Adrenal gland (tissue), 12 donors: ENCODE results near the gene AGBL4. TPM values are rescaled to one million over a fixed set of nuclear protein-coding genes. Genes with fewer than 3 reads are reported as not detected.

ENCODE experiments used
- DNase-seq, 7 donors: peaks; one replicate each; pipeline ENCODE4 v3.0.0-alpha.2; 2019 to 2020
- H3K27ac ChIP-seq, 5 donors: fragments of 200-600 bp; sonication (generic) in 4 of 5; 1 replicate in 3 of 5; 2 replicates in 2 of 5; pipeline versions ENCODE4 v1.5.1 to v1.8.0; 2016 to 2020; ENCODE audit warnings: mild to moderate bottlenecking in 1 of 5
- H3K27me3 ChIP-seq: fragments of 200-600 bp; 2 replicates; pipeline ENCODE4 v1.8.0; 2021
- H3K36me3 ChIP-seq, 2 donors: fragments of 200-600 bp; replicated peaks in 1 of 2; 1 replicate in 1 of 2; 2 replicates in 1 of 2; pipeline versions ENCODE4 v1.5.1 to v1.8.0; 2018 to 2022
- H3K4me1 ChIP-seq, 2 donors: fragments of 200-600 bp; replicated peaks in 1 of 2; 1 replicate in 1 of 2; 2 replicates in 1 of 2; pipeline versions ENCODE4 v1.5.1 to v1.8.0; 2018 to 2021
- H3K4me3 ChIP-seq, 4 donors: fragments of 200-600 bp; sonication (generic) in 3 of 4; one replicate each; pipeline ENCODE4 v1.5.1; 2016 to 2018
- H3K9me3 ChIP-seq, 3 donors: fragments of 200-600 bp; sonication (generic) in 1 of 3; replicated peaks in 1 of 3; 1 replicate in 2 of 3; 2 replicates in 1 of 3; pipeline versions ENCODE4 v1.5.1 to v1.8.0; 2016 to 2021
- CTCF ChIP-seq, 6 experiments: fragments of 450-650 bp in 4 of 6; fragments of 200-600 bp in 2 of 6; sonication (generic) in 1 of 6; IDR thresholded peaks; 1 replicate in 5 of 6; 2 replicates in 1 of 6; pipeline versions ENCODE4 v1.5.1 to v1.8.0; 2016 to 2021; ENCODE audit warnings: antibody characterized with exemption in 6 of 6, mild to moderate bottlenecking in 2 of 6, moderate library complexity in 1 of 6
- POLR2A ChIP-seq, 2 donors: fragments of 450-650 bp; IDR thresholded peaks; one replicate each; pipeline ENCODE4 v1.6.1; 2017; ENCODE audit warnings: antibody characterized with exemption in 2 of 2, mild to moderate bottlenecking in 2 of 2, moderate library complexity in 1 of 2
- WGBS, 4 donors: extraction: QIAGEN DNeasy Blood & Tissue Kit in 2 of 4; methylation state at CpG; one replicate each; pipeline versions ENCODE4 v1.1.5 to v1.1.7; 2013 to 2017; 5-methylcytosine and 5-hydroxymethylcytosine counted together
- intact Hi-C, 2 donors: fragments of 100-400 bp; cut with DNase I; formaldehyde crosslinking; loops; one replicate each; pipeline versions ENCODE4 v1.14.1 to v1.15.0; 2022 to 2023
- polyA plus RNA-seq, 3 donors: library from polyadenylated mRNA; stranded (reverse); fragments of 200-250 nt in 2 of 3; fragments of 350-450 nt in 1 of 3; fragmentation: Illumina TruSeq in 1 of 3; extraction: RNeasy Lipid Tissue Mini Kit (QIAGEN cat#74804) in 1 of 3; gene quantifications; one replicate each; pipeline ENCODE4 v1.2.3, GENCODE V29; 2013 to 2014
- total RNA-seq, 9 donors: library from RNA; depleted of rRNA in 4 of 9; stranded (reverse); fragments of >200 nt in 4 of 9; fragments of 120-200 nt in 1 of 9; fragmentation: NEBNext Ultra II Directional in 1 of 9; extraction: Animal tissue kit (Norgen Biotek cat#: 25700) in 1 of 9; gene quantifications; one replicate each; pipeline versions ENCODE4 v1.1.0 to v1.2.4, GENCODE V29; 2013 to 2023
- donor health status: healthy with polysubstance abuse.
- donor health status: Bipolar disorder and iron deficiency.
- donor health status: DM: yes; HTN: yes; CAD: no.
- donor health status: DM: no; HTN: no; CAD: no.
- donor health status: DM: no; HTN: no; CAD: no.
- donor health status: DM: yes; HTN: yes; CAD: no.

Gene AGBL4
- total and polyA plus RNA-seq, 12 donors: 0.10 to 1.9 (median 0.80) TPM; not detected in 2

- peaks cover 0 to 11% of the 10 kb centered on the region in 2 donors for H3K36me3 ChIP-seq
- no peak overlapping the region for H3K27ac ChIP-seq
- WGBS, 4 donors: 66 to 75% (median 67%) methylated on average over 3 of the region's 3 CpGs
- intact Hi-C loops: no loop called here
- no peak overlapping the region for H3K4me3 ChIP-seq
- H3K9me3 ChIP-seq: no peaks in the 10 kb centered on the region
- DNase-seq: no peak
- H3K4me1 ChIP-seq: peaks cover 0 to 8% of the 10 kb centered on the region in 2 donors
- H3K27me3 ChIP-seq: no peaks in the 10 kb centered on the region
- TF ChIP-seq POLR2A (IDR thresholded peaks at IDR 0.05) (no peak), CTCF (IDR thresholded peaks at IDR 0.05) (no peak)
Observed at GRCh38 chr1:48739091-48739490, 1284.7 kb downstream of the AGBL4 start.

GRCh38 chr1:48738356-48738755, 1285.4 kb downstream of the AGBL4 start:
- no peak for TF ChIP-seq CTCF (IDR thresholded peaks at IDR 0.05)
- no peak for TF ChIP-seq POLR2A (IDR thresholded peaks at IDR 0.05)
- H3K36me3 ChIP-seq: peaks cover 0 to 12% of the 10 kb centered on the region in 2 donors

GRCh38 chr1:48735796-48736195, 1288.0 kb downstream of the AGBL4 start:
- Histone ChIP-seq H3K4me3 (no peak overlapping the region), H3K36me3 (peaks cover 0 to 12% of the 10 kb centered on the region in 2 donors), H3K9me3 (no peaks in the 10 kb centered on the region), H3K27me3 (no peaks in the 10 kb centered on the region), H3K27ac (no peak overlapping the region), H3K4me1 (peaks cover 0 to 8% of the 10 kb centered on the region in 2 donors)
- intact Hi-C loops: no loop called here
- WGBS, 4 donors: 87 to 93% (median 89%) methylated on average over 6 of the region's 6 CpGs
- no peak for DNase-seq
- no peak for TF ChIP-seq POLR2A (IDR thresholded peaks at IDR 0.05)
- no peak for TF ChIP-seq CTCF (IDR thresholded peaks at IDR 0.05)

More at GRCh38 chr1:48738356-48738755, 1285.4 kb downstream of the AGBL4 start:
- Histone ChIP-seq H3K4me3 (no peak overlapping the region), H3K9me3 (no peaks in the 10 kb centered on the region), H3K27ac (no peak overlapping the region), H3K4me1 (peaks cover 0 to 8% of the 10 kb centered on the region in 2 donors), H3K27me3 (no peaks in the 10 kb centered on the region)
- intact Hi-C loops: no loop called here
- 60 to 82% (median 75%) methylated on average over 4 of the region's 4 CpGs for WGBS, 4 donors
- no peak for DNase-seq

DNA sequence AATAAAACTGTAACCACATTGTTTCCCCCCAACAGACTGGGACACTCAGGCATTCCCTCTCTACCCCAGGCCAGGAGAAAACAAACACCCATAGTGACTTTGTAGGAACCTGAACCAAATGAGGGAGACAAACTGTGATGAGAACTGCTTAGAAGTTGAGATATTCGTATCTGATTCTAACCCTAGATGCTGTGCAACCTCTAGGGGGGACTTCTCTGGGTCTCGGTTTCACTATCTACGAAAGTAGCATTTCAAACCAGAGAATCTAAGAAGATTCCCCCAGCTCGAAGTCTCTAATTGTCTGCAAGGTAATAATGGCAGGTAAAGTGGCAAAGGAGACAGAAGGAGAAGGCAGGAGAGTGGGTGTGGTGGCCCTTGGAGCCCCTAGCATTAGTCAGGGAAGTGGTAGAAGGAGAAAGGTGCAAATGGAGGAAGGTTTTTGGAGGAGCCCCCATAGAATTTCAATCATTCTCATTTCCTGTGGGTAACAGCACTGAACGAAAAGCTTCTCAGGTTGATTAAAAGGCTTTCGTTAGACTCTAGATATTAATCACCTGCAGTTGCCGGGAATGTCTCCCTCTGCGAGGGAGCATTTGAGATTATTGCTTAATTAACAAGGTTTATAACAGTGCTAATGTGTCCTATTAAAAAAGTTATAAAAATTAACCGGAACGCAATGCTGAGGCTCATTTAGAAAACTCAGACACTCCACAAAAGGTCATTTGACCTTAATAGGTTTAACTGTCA, 1293.4 kb downstream of the AGBL4 start:
- no peak for DNase-seq
- Histone ChIP-seq H3K36me3 (peaks cover 0 to 8% of the 10 kb centered on the region in 2 donors), H3K4me3 (no peak overlapping the region), H3K27ac (no peak overlapping the region), H3K9me3 (no peaks in the 10 kb centered on the region), H3K4me1 (no peaks in the 10 kb centered on the region), H3K27me3 (no peaks in the 10 kb centered on the region)
- 75 to 93% (median 78%) methylated on average over 10 of the region's 10 CpGs for WGBS, 4 donors
- TF ChIP-seq CTCF (IDR thresholded peaks at IDR 0.05) (no peak), POLR2A (IDR thresholded peaks at IDR 0.05) (no peak)
- intact Hi-C loops: no loop called here
